Stomach (tissue), 9 donors: Measurements from ENCODE around the gene SCAMP5. TPM values are rescaled to one million over a fixed set of nuclear protein-coding genes. Genes with fewer than 3 reads are reported as not detected.

Source experiments
- DNase-seq, 2 donors: peaks; one replicate each; pipeline versions ENCODE4 v3.0.0 to v3.0.0-alpha.2; 2013 to 2019
- H3K27ac ChIP-seq, 5 donors: fragments of 200-600 bp in 4 of 5; sonication (generic) in 4 of 5; one replicate each; pipeline ENCODE4 v1.5.1; 2013 to 2019; ENCODE audit warnings: mild to moderate bottlenecking in 1 of 5, moderate library complexity in 1 of 5
- H3K27me3 ChIP-seq, 3 donors: fragments of 200-600 bp; sonication (generic); one replicate each; pipeline ENCODE4 v1.5.1; 2017 to 2019; ENCODE audit warnings: mixed run types in 1 of 3
- H3K36me3 ChIP-seq, 4 donors: fragments of 200-600 bp; sonication (generic); 1 replicate in 3 of 4; 2 replicates in 1 of 4; pipeline ENCODE4 v1.5.1; 2016 to 2019
- H3K4me1 ChIP-seq, 4 donors: fragments of 200-600 bp; sonication (generic); one replicate each; pipeline ENCODE4 v1.5.1; 2016 to 2019
- H3K4me3 ChIP-seq, 4 donors: fragments of 200-600 bp; sonication (generic) in 3 of 4; one replicate each; pipeline ENCODE4 v1.5.1; 2016 to 2019; ENCODE audit warnings: mild to moderate bottlenecking in 1 of 4
- H3K9me3 ChIP-seq, 4 donors: fragments of 200-600 bp; sonication (generic); one replicate each; pipeline ENCODE4 v1.5.1; 2016 to 2019
- EP300 ChIP-seq: sonication (generic); formaldehyde crosslinking; IDR thresholded peaks from one replicate; pipeline ENCODE4 v1.6.1; 2017; ENCODE audit warnings: antibody characterized with exemption
- POLR2A ChIP-seq, 4 donors: fragments of 450-650 bp; IDR thresholded peaks; one replicate each; pipeline ENCODE4 v1.6.1; 2016; ENCODE audit warnings: antibody characterized with exemption in 4 of 4, control low read depth in 2 of 4, mild to moderate bottlenecking in 1 of 4, moderate library complexity in 1 of 4
- POLR2AphosphoS5 ChIP-seq, 3 donors: sonication (generic); formaldehyde crosslinking; IDR thresholded peaks; one replicate each; pipeline ENCODE4 v1.6.1; 2016; ENCODE audit warnings: antibody characterized with exemption in 3 of 3
- WGBS, 5 donors: extraction: QIAGEN DNeasy Blood & Tissue Kit in 3 of 5; methylation state at CpG; one replicate each; pipeline versions ENCODE4 v1.1.5 to v1.1.7; 2013 to 2018; 5-methylcytosine and 5-hydroxymethylcytosine counted together
- intact Hi-C: fragments of 100-400 bp; cut with DNase I; formaldehyde crosslinking; loops from one replicate; pipeline ENCODE4 v1.15.1; 2023; ENCODE audit warnings: low total_unique reads
- polyA plus RNA-seq, 3 donors: library from polyadenylated mRNA; stranded (reverse); fragments of 200-250 nt; gene quantifications; one replicate each; pipeline ENCODE4 v1.2.3, GENCODE V29; 2013
- total RNA-seq, 5 donors: library from RNA; depleted of rRNA; stranded (reverse); fragments of >200 nt; gene quantifications; one replicate each; pipeline versions ENCODE4 v1.1.0 to v1.2.3, GENCODE V29; 2014 to 2016
- TF ChIP-seq, protein P1 (sequence below), 7 experiments: fragments of 450-650 bp in 4 of 7; fragments of 200-600 bp in 3 of 7; sonication (generic) in 3 of 7; IDR thresholded peaks; one replicate each; pipeline ENCODE4 v1.5.1; 2016 to 2019; ENCODE audit warnings: antibody characterized with exemption in 7 of 7, control low read depth in 2 of 7, mild to moderate bottlenecking in 1 of 7
- donor health status: healthy with polysubstance abuse.
- donor health status: Bipolar disorder and iron deficiency.
- donor health status: healthy.

The SCAMP5 gene
- total and polyA plus RNA-seq, 8 donors, result 1.8 to 70.1 (median 12.5) TPM

- Histone ChIP-seq H3K4me1 (peaks cover 33 to 65% (median 44%) of the 10 kb centered on the region in 4 donors), H3K27me3 (no peaks in the 10 kb centered on the region), H3K27ac (no peak overlapping the region), H3K4me3 (no peak overlapping the region), H3K36me3 (peaks cover 0 to 17% (median 7%) of the 10 kb centered on the region in 4 donors), H3K9me3 (no peaks in the 10 kb centered on the region)
- no peak for DNase-seq
- 94 to 100% (median 96%) methylated on average over 2 of the region's 2 CpGs; no CpG with 5 or more reads in 1 of the 5 donors for WGBS, 5 donors
- intact Hi-C loops, result no loop called here
- TF ChIP-seq POLR2A (IDR thresholded peaks at IDR 0.05), result no peak
- TF ChIP-seq, protein P1, sequence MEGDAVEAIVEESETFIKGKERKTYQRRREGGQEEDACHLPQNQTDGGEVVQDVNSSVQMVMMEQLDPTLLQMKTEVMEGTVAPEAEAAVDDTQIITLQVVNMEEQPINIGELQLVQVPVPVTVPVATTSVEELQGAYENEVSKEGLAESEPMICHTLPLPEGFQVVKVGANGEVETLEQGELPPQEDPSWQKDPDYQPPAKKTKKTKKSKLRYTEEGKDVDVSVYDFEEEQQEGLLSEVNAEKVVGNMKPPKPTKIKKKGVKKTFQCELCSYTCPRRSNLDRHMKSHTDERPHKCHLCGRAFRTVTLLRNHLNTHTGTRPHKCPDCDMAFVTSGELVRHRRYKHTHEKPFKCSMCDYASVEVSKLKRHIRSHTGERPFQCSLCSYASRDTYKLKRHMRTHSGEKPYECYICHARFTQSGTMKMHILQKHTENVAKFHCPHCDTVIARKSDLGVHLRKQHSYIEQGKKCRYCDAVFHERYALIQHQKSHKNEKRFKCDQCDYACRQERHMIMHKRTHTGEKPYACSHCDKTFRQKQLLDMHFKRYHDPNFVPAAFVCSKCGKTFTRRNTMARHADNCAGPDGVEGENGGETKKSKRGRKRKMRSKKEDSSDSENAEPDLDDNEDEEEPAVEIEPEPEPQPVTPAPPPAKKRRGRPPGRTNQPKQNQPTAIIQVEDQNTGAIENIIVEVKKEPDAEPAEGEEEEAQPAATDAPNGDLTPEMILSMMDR (IDR thresholded peaks at IDR 0.05), result no peak
- TF ChIP-seq POLR2AphosphoS5 (IDR thresholded peaks at IDR 0.05), result no peak
- TF ChIP-seq EP300, result no peak
Measured at GRCh38 chr15:75050283-75050682, 54.9 kb downstream of the SCAMP5 start.

DNA sequence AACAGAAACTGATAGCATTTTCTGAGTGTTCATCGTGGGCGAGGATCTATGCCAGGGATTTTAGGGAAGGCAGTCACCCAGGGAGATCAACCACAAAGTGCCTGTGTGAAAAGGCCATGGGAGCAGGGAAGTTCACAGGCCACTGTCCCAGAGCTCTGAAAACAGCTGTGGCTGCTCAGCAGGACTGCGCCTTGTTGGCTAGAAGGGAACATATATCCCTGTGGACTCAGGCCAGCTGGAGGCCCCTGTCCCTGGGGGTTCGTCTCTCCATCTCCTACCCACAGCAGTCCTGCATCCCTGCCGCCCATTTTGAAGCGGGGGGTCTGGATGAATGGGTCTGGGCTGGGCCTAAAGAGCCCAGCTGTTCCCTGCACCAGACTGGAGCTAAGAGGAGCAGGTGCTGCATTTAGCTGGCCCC lies 55.8 kb downstream of the SCAMP5 start:
- DNase-seq, result no peak
- intact Hi-C loops, result no loop called here
- H3K4me1 ChIP-seq, result peaks cover 29 to 56% (median 36%) of the 10 kb centered on the region in 4 donors
- 78 to 88% (median 87%) methylated on average over 3 to 6 of the region's 6 CpGs for WGBS, 5 donors
- no peak for TF ChIP-seq POLR2AphosphoS5 (IDR thresholded peaks at IDR 0.05)
- TF ChIP-seq POLR2A (IDR thresholded peaks at IDR 0.05), result no peak
- no peak for TF ChIP-seq EP300
- TF ChIP-seq, protein P1 (IDR thresholded peaks at IDR 0.05), result no peak
- no peaks in the 10 kb centered on the region for H3K9me3 ChIP-seq
- H3K27me3 ChIP-seq, result no peaks in the 10 kb centered on the region
- H3K4me3 ChIP-seq, result no peak overlapping the region
- peaks cover 0 to 17% (median 7%) of the 10 kb centered on the region in 4 donors for H3K36me3 ChIP-seq
- no peak overlapping the region for H3K27ac ChIP-seq

GRCh38 chr15:75051711-75052110 lies 56.3 kb downstream of the SCAMP5 start:
- Histone ChIP-seq H3K4me1 (peaks cover 23 to 51% (median 31%) of the 10 kb centered on the region in 4 donors), H3K27me3 (no peaks in the 10 kb centered on the region), H3K9me3 (no peaks in the 10 kb centered on the region), H3K27ac (no peak overlapping the region), H3K36me3 (peaks cover 0 to 17% (median 7%) of the 10 kb centered on the region in 4 donors), H3K4me3 (no peak overlapping the region)
- TF ChIP-seq, protein P1 (IDR thresholded peaks at IDR 0.05), result no peak
- TF ChIP-seq EP300 (no peak), POLR2AphosphoS5 (IDR thresholded peaks at IDR 0.05) (no peak), POLR2A (IDR thresholded peaks at IDR 0.05) (no peak)
- DNase-seq, result no peak
- intact Hi-C loops, result no loop called here
- WGBS, 5 donors, result 89 to 93% (median 92%) methylated on average over 2 to 4 of the region's 4 CpGs

DNA sequence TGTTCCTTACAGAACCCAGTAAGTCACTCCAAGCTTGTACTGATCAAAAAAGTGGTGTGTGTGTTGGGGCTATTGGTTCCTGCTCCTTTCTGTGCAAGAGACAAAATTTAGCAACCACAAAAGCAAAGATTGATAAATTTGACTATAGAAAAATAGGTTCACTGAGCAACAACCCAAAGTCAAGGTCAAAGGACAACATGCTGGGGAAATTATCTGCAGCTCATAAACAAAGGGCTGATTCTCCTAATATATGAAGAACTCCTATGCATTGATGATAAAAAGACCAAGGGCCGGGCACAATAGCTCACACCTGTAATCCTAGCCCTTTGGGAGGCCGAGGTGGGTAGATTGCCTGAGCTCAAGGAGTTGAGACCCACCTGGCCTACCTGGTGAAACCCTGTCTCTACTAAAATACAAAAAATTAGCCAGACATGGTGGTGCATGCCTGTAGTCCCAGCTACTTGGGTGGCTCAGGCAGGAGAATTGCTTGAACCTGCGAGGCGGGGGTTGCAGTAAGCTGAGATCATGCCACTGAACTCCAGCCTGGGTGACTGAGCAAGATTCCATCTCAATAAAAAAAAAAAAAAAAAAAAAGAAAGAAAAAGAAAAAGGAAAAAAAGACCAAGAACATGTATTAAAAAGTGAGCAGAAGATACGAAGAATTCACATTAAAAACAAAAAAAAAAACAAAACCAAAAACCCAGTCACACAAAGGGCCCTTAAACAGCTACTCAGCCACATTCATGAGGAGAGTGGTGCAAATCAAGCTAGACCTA lies 57.8 kb downstream of the SCAMP5 start:
- H3K4me1 ChIP-seq, result peaks cover 9 to 36% (median 17%) of the 10 kb centered on the region in 4 donors
- H3K9me3 ChIP-seq, result no peaks in the 10 kb centered on the region
- intact Hi-C loops, result no loop called here
- H3K27ac ChIP-seq, result no peak overlapping the region
- no peaks in the 10 kb centered on the region for H3K27me3 ChIP-seq
- TF ChIP-seq POLR2A (IDR thresholded peaks at IDR 0.05) (no peak), POLR2AphosphoS5 (IDR thresholded peaks at IDR 0.05) (no peak), EP300 (no peak)
- TF ChIP-seq, protein P1 (IDR thresholded peaks at IDR 0.05), result no peak
- no peak for DNase-seq
- peaks cover 0 to 17% (median 7%) of the 10 kb centered on the region in 4 donors for H3K36me3 ChIP-seq
- 96 to 99% (median 98%) methylated on average over 4 to 5 of the region's 5 CpGs for WGBS, 5 donors
- no peak overlapping the region for H3K4me3 ChIP-seq
